K562 (cell line): Measurements from ENCODE around the gene PNRC1. TPM values are rescaled to one million over a fixed set of nuclear protein-coding genes. Genes with fewer than 3 reads are reported as not detected.

Experiments
- ATAC-seq: fragments of 200-7000 bp; cut with Tn5 transposase; 3 replicates; pipeline ENCODE4 v1.9.1; 2020; ENCODE audit warnings: moderate library complexity
- BruUV-seq: library from RNA; stranded (reverse); fragments of 400-500 nt; replicated peaks from 2 replicates; lab custom pipeline; 2021; lab: Mats Ljungman, UMichigan
- CTCF ChIA-PET: fragments of 300-600 bp; formaldehyde crosslinking; extraction: SDS; loops from one replicate; lab custom pipeline; 2021; ENCODE audit warnings: low intra/inter-chr PET ratio; lab: Yijun Ruan, JAX
- POLR2A ChIA-PET: fragments of 300-600, 350-650 bp; sonication (Branson Sonifier 250); formaldehyde crosslinking; extraction: SDS; loops from one replicate; lab custom pipeline; 2021; ENCODE audit warnings: antibody characterized with exemption, inconsistent platforms; lab: Yijun Ruan, JAX
- DNase-seq, 4 experiments: peaks; one replicate each; pipeline versions ENCODE4 v3.0.0 to v3.0.0-alpha.2; 2011 to 2018; ENCODE audit warnings: low spot score in 3 of 4, mixed read lengths in 3 of 4; ENCODE audit errors: extremely low read depth in 1 of 4
- FAIRE-seq: peaks from 2 replicates; lab custom pipeline; 2011; peaks lifted over from hg19 to GRCh38; lab: Jason Lieb, UNC
- H2AFZ ChIP-seq: 2 replicates; pipeline ENCODE4 v1.6.0; 2011; ENCODE audit warnings: low read depth, low read length, control low read depth, inconsistent platforms
- H3K27ac ChIP-seq: fragments of 200-600 bp; 3 replicates; pipeline ENCODE4 v1.8.0; 2011; ENCODE audit warnings: low read depth, mild to moderate bottlenecking, control low read depth, inconsistent platforms, low read length, moderate library complexity, mixed read lengths; ENCODE audit errors: extremely low read depth
- H3K27me3 ChIP-seq, 2 experiments: fragments of 300-600 bp in 1 of 2; 2 replicates in 1 of 2; 3 replicates in 1 of 2; pipeline versions ENCODE4 v1.6.0 to v1.8.0; 2011; ENCODE audit warnings: inconsistent platforms in 2 of 2, low read length in 2 of 2, mild to moderate bottlenecking in 1 of 2, mixed read lengths in 1 of 2, moderate library complexity in 1 of 2; ENCODE audit not compliant: control insufficient read depth in 2 of 2, insufficient read depth in 2 of 2
- H3K36me3 ChIP-seq: fragments of 300-600 bp; 3 replicates; pipeline ENCODE4 v1.8.0; 2011; ENCODE audit warnings: mild to moderate bottlenecking, low read length, inconsistent platforms; ENCODE audit not compliant: control insufficient read depth, insufficient read depth
- H3K4me1 ChIP-seq, 2 experiments: fragments of 200-600 bp in 1 of 2; replicated peaks in 1 of 2; 2 replicates in 1 of 2; 3 replicates in 1 of 2; pipeline versions ENCODE4 v1.5.1 to v1.8.0; 2011; ENCODE audit warnings: inconsistent platforms in 2 of 2, low read length in 2 of 2, mild to moderate bottlenecking in 1 of 2, mixed read lengths in 1 of 2, moderate library complexity in 1 of 2; ENCODE audit not compliant: control insufficient read depth in 2 of 2, insufficient read depth in 2 of 2
- H3K4me2 ChIP-seq: 2 replicates; pipeline ENCODE4 v1.6.1; 2011; ENCODE audit warnings: low read length, control low read depth, inconsistent platforms, mixed read lengths; ENCODE audit not compliant: insufficient read depth
- H3K4me3 ChIP-seq: fragments of 200-600 bp; sonication (generic), shearing (Covaris generic); 2 replicates; pipeline ENCODE4 v1.5.1; 2016; ENCODE audit warnings: control low read depth, inconsistent platforms
- H3K79me2 ChIP-seq: fragments of 200-600 bp; 3 replicates; pipeline ENCODE4 v1.8.0; 2011; ENCODE audit warnings: low read length, inconsistent platforms; ENCODE audit not compliant: control insufficient read depth, insufficient read depth
- H3K9ac ChIP-seq, 2 experiments: 2 replicates each; pipeline versions ENCODE4 v1.6.0 to v1.6.1; 2011; ENCODE audit warnings: low read depth in 2 of 2, low read length in 2 of 2, control low read depth in 1 of 2, inconsistent platforms in 1 of 2, mild to moderate bottlenecking in 1 of 2, mixed read lengths in 1 of 2; ENCODE audit not compliant: insufficient read depth in 1 of 2
- H3K9me1 ChIP-seq: one replicate; pipeline ENCODE4 v1.6.0; 2011; ENCODE audit warnings: inconsistent platforms, mild to moderate bottlenecking, low read length, moderate library complexity; ENCODE audit not compliant: control insufficient read depth, insufficient read depth
- H3K9me3 ChIP-seq: replicated peaks from 2 replicates; pipeline ENCODE4 v1.5.1; 2011; ENCODE audit warnings: low read depth, low read length, inconsistent platforms; ENCODE audit not compliant: control insufficient read depth, insufficient read depth
- H4K20me1 ChIP-seq: replicated peaks from 2 replicates; pipeline ENCODE4 v1.6.1; 2011; ENCODE audit warnings: low read length, inconsistent platforms, mixed read lengths; ENCODE audit not compliant: control insufficient read depth, insufficient read depth
- EP400 ChIP-seq: fragments of 450-650 bp; IDR thresholded peaks from 2 replicates; pipeline ENCODE4 v1.6.1; 2017; ENCODE audit warnings: antibody characterized with exemption, mild to moderate bottlenecking, moderate library complexity
- FOXK1 ChIP-seq: sonication (generic); formaldehyde crosslinking; IDR thresholded peaks from 2 replicates; pipeline ENCODE4 v1.8.0; 2022; ENCODE audit warnings: missing genetic modification reagents, mild to moderate bottlenecking, borderline replicate concordance
- GTF2E2 ChIP-seq: fragments of 200-800 bp; sonication (Bioruptor generic); IDR thresholded peaks from 2 replicates; pipeline ENCODE4 v1.6.1; 2016; ENCODE audit warnings: missing genetic modification characterization, missing compliant biosample characterization
- L3MBTL2 ChIP-seq: fragments of 450-650 bp; IDR thresholded peaks from 2 replicates; pipeline ENCODE4 v1.6.1; 2016; ENCODE audit warnings: mild to moderate bottlenecking, moderate library complexity
- MEF2D ChIP-seq: conservative IDR thresholded peaks from 2 replicates; pipeline ENCODE4 v1.6.1; 2016; ENCODE audit warnings: low read depth, missing genetic modification characterization, missing compliant biosample characterization
- NRF1 ChIP-seq, 2 experiments: fragments of 450-650 bp; IDR thresholded peaks in 1 of 2; conservative IDR thresholded peaks in 1 of 2; 2 replicates each; pipeline ENCODE4 v1.6.1; 2014; ENCODE audit warnings: mild to moderate bottlenecking in 2 of 2
- ZNF347 ChIP-seq: fragments of 450-650 bp; formaldehyde crosslinking; IDR thresholded peaks from 2 replicates; pipeline ENCODE4 v1.4.0; 2020; ENCODE audit warnings: low read depth, mild to moderate bottlenecking, moderate library complexity
- ZNF699 ChIP-seq: fragments of 250-450 bp; sonication (Bioruptor Pico); IDR thresholded peaks from 2 replicates; pipeline ENCODE4 v1.8.0; 2021; ENCODE audit warnings: mild to moderate bottlenecking, moderate library complexity; ENCODE audit not compliant: insufficient replicate concordance
- WGBS: fragments of 100-300 bp; shearing (Covaris generic); methylation state at CpG from one replicate; pipeline ENCODE4 v1.1.6; 2016; ENCODE audit warnings: low coverage, mixed read lengths; ENCODE audit not compliant: insufficient coverage; ENCODE audit errors: missing lambda C conversion rate; 5-methylcytosine and 5-hydroxymethylcytosine counted together
- in situ Hi-C: fragments of 300-500 bp; cut with MboI; formaldehyde crosslinking; loops from 4 replicates; pipeline ENCODE4 v1.15.0; 2018; ENCODE audit warnings: inconsistent platforms, mixed read lengths
- intact Hi-C: fragments of 100-400 bp; cut with micrococcal nuclease; formaldehyde crosslinking; loops from 2 replicates; pipeline ENCODE4 v1.14.2; 2022
- polyA plus RNA-seq, 8 experiments: library from polyadenylated mRNA; depleted of rRNA in 4 of 8; stranded (reverse) in 5 of 8; unstranded in 3 of 8; fragments of >200 nt; fragmentation: Nextera tagmentation in 2 of 8; fragmentation: Illumina TruSeq in 1 of 8; extraction: Ambion mirVana in 2 of 8; extraction: Trizol in 1 of 8; gene quantifications; 2 replicates each; pipeline versions ENCODE4 v1.2.1 to v1.2.3, GENCODE V29; 2011 to 2014; ENCODE audit warnings: inconsistent platforms in 1 of 8, missing spikeins in 1 of 8
- total RNA-seq, 7 experiments: library from RNA; depleted of rRNA in 6 of 7; stranded (reverse); fragments of >200 nt in 6 of 7; fragmentation: Illumina TruSeq in 2 of 7; extraction: Trizol in 2 of 7; gene quantifications; 2 replicates each; pipeline versions ENCODE4 v1.2.1 to v1.2.3, GENCODE V29; 2011 to 2021; ENCODE audit warnings: low replicate concordance in 1 of 7
- TF ChIP-seq, protein P1 (sequence below): sonication (generic); formaldehyde crosslinking; IDR thresholded peaks from 2 replicates; pipeline ENCODE4 v1.8.1; 2023; ENCODE audit warnings: mild to moderate bottlenecking, missing genetic modification reagents

PNRC1 gene
- total and polyA plus RNA-seq, 9 of the 15 experiments (the other 6 are each of a cell fraction or from before 2014, with no cell fraction given): 1.2 to 10.8 (median 6.5) TPM

DNA sequence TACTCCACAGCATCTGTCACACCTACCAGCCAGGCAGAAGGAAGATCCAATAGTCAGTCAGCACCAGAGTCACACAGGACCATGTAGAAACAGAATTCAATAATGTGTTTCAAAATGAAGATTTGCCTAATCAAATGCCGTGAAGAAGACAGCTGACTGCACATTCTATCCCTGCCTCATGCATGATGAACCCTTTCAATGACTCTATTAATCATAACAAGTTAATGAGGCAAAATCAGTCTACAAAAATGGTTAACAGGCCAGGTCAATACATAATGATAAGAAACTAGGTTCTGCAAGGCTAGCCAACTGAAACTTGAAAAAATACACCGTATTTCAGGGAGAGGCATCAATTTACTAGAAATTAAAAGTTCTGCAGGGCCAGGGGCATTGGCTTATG is 6.7 kb upstream of the PNRC1 start (continued):
- TF ChIP-seq, protein P1, sequence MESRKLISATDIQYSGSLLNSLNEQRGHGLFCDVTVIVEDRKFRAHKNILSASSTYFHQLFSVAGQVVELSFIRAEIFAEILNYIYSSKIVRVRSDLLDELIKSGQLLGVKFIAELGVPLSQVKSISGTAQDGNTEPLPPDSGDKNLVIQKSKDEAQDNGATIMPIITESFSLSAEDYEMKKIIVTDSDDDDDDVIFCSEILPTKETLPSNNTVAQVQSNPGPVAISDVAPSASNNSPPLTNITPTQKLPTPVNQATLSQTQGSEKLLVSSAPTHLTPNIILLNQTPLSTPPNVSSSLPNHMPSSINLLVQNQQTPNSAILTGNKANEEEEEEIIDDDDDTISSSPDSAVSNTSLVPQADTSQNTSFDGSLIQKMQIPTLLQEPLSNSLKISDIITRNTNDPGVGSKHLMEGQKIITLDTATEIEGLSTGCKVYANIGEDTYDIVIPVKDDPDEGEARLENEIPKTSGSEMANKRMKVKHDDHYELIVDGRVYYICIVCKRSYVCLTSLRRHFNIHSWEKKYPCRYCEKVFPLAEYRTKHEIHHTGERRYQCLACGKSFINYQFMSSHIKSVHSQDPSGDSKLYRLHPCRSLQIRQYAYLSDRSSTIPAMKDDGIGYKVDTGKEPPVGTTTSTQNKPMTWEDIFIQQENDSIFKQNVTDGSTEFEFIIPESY (CRISPR knock-in tag): no peak
- TF ChIP-seq ZNF347 (CRISPR knock-in tag): no peak
- no peak for TF ChIP-seq MEF2D (tag)
- TF ChIP-seq ZNF699 (CRISPR knock-in tag): no peak
- TF ChIP-seq, all 486 proteins: peak for 0

DNA sequence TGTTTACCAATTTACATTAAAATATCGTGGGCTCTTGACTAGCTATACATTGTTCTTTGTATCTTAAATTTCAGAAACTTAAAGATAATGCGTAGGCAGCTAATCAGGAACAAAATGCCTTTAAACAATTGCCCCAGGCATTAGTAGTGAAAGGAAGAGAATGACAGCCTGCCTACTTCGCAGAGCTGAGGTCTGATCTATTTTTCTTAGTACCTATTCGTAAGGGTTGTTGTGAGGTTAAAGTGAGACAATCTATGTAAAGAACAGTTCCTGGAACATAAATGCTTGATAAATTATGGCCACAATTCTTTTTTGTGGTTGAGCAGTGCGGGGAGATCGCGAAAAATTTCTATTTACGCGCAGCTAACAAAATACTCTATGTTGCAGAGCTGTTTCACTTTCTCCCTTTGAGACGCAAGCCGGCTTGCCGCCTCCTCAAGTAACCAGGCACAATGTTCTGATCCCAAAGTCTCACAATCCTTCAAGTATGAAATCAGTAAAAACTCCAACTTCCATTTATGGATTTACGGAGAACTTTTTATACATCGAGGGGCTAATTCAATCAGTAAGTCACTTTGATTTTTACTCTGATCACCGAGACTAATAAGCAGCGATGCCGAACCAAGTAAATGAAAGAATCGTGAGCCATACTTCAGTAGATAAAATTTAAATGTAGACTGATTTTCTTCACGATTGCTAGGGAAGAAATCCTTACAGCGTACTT is 878 bp upstream of the PNRC1 start:
- POLR2A ChIA-PET: interaction anchor here (0.6 to 1.4 kb wide), 7 partner anchors 8 to 269 kb away, joined by 3 to 5 read pairs (median 3); no protein-coding TSS in a partner anchor
- H3K9ac ChIP-seq: peak overlapping the region; percentile 63 to 94; a peak in 3 of 4 replicates
- peaks cover 15 to 16% of the 10 kb centered on the region in 2 experiments; a peak in 4 of 5 replicates for H3K4me1 ChIP-seq
- TSS peak; percentile 91 for BruUV-seq
- peaks cover 21% of the 10 kb centered on the region for H3K79me2 ChIP-seq
- H2AFZ ChIP-seq: peak overlapping the region; percentile 87
- TF ChIP-seq L3MBTL2 (peak; percentile 20; the same call in 1 of the 2 replicates), GTF2E2 (tag) (0 out of 2 replicates have a peak, but pooled peaks have one; percentile 82), EP400 (peak; percentile 3; the same call in 1 of the 2 replicates), NRF1 (conservative IDR thresholded peaks at IDR 0.05 in 1 of 2, IDR thresholded peaks at IDR 0.05 in 1 of 2) (0 out of 4 replicates have a peak, but pooled peaks have one; percentile 14 to 18), FOXK1 (no peak)
- H3K36me3 ChIP-seq: peaks cover 8% of the 10 kb centered on the region; the same call in 2 of the 3 replicates
- CTCF ChIA-PET: no interaction called here
- in situ Hi-C loops (no loop called here), intact Hi-C loops (loop anchor here (5.0 kb wide), 1 partner anchor 77 kb away; no protein-coding TSS in a partner anchor)
- DNase-seq: peak in 1 of 4 experiments; percentile 41
- H3K27ac ChIP-seq: peak overlapping the region; percentile 18; the same call in 1 of the 3 replicates
- H3K9me1 ChIP-seq: no peaks in the 10 kb centered on the region
- no peak for ATAC-seq
- no peaks in the 10 kb centered on the region for H4K20me1 ChIP-seq
- 6% methylated on average over 20 of the region's 20 CpGs for WGBS
- no peaks in the 10 kb centered on the region for H3K9me3 ChIP-seq
- H3K4me2 ChIP-seq: peak overlapping the region; percentile 91
- peak overlapping the region; percentile 86 for H3K4me3 ChIP-seq
- FAIRE-seq: peak; percentile 32
- H3K27me3 ChIP-seq: no peaks in the 10 kb centered on the region
